GM23338 (cell line): ENCODE measurements around the gene IDUA. TPM values are rescaled to one million over a fixed set of nuclear protein-coding genes. Genes with fewer than 3 reads are reported as not detected.

ENCODE experiments used
- ATAC-seq: fragments of 200-7000 bp; cut with Tn5 transposase; 3 replicates; pipeline ENCODE4 v1.9.1; 2020
- DNase-seq: peaks from one replicate; pipeline ENCODE4 v3.0.0-alpha.2; 2015; ENCODE audit warnings: low spot score
- H2AFZ ChIP-seq: fragments of 200-600 bp; sonication (generic); 2 replicates; pipeline ENCODE4 v1.8.0; 2016; ENCODE audit warnings: antibody characterized with exemption, mild to moderate bottlenecking, moderate library complexity
- H3F3A ChIP-seq: fragments of 200-600 bp; sonication (generic); replicated peaks from 2 replicates; pipeline ENCODE4 v1.8.0; 2017; ENCODE audit warnings: antibody characterized with exemption, mixed run types, low read depth
- H3K27ac ChIP-seq: fragments of 200-600 bp; sonication (generic); 2 replicates; pipeline ENCODE4 v1.6.1; 2016; ENCODE audit warnings: low read depth
- H3K27me3 ChIP-seq: fragments of 200-600 bp; sonication (generic); 2 replicates; pipeline ENCODE4 v1.8.0; 2016; ENCODE audit warnings: mild to moderate bottlenecking, mixed run types, moderate library complexity; ENCODE audit not compliant: insufficient read depth
- H3K36me3 ChIP-seq: fragments of 200-600 bp; sonication (generic); 2 replicates; pipeline ENCODE4 v1.8.0; 2016; ENCODE audit warnings: mild to moderate bottlenecking; ENCODE audit not compliant: insufficient read depth
- H3K4me1 ChIP-seq: fragments of 200-600 bp; sonication (generic); 2 replicates; pipeline ENCODE4 v1.8.0; 2016; ENCODE audit warnings: mild to moderate bottlenecking, moderate library complexity; ENCODE audit not compliant: insufficient read depth
- H3K4me2 ChIP-seq: fragments of 200-600 bp; sonication (generic); 2 replicates; pipeline ENCODE4 v1.7.1; 2017; ENCODE audit warnings: mixed run types
- H3K4me3 ChIP-seq: fragments of 200-600 bp; sonication (generic); 2 replicates; pipeline ENCODE4 v1.6.1; 2016; ENCODE audit warnings: mixed run types
- H3K79me2 ChIP-seq: fragments of 200-600 bp; sonication (generic); replicated peaks from 2 replicates; pipeline ENCODE4 v1.8.0; 2017; ENCODE audit warnings: mild to moderate bottlenecking; ENCODE audit not compliant: insufficient read depth
- H3K9me2 ChIP-seq: fragments of 200-600 bp; sonication (generic); 2 replicates; pipeline ENCODE4 v1.8.0; 2017; ENCODE audit not compliant: insufficient read depth
- H4K20me1 ChIP-seq: fragments of 200-600 bp; sonication (generic); replicated peaks from 2 replicates; pipeline ENCODE4 v1.8.0; 2017; ENCODE audit warnings: mild to moderate bottlenecking; ENCODE audit not compliant: insufficient read depth
- H3K27ac Mint-ChIP-seq: 2 replicates; pipeline ENCODE4 v1.8.0; 2020; ENCODE audit warnings: inconsistent platforms, mild to moderate bottlenecking, moderate library complexity, mixed read lengths
- H3K27me3 Mint-ChIP-seq: 3 replicates; pipeline ENCODE4 v1.8.0; 2022; ENCODE audit warnings: low read depth, mild to moderate bottlenecking, moderate library complexity, mixed read lengths, inconsistent platforms; ENCODE audit not compliant: insufficient read depth, poor library complexity
- H3K36me3 Mint-ChIP-seq: 3 replicates; pipeline ENCODE4 v1.8.0; 2021; ENCODE audit warnings: low read depth, mild to moderate bottlenecking, inconsistent platforms, moderate library complexity, mixed read lengths
- H3K4me1 Mint-ChIP-seq: 3 replicates; pipeline ENCODE4 v1.8.0; 2020; ENCODE audit warnings: mild to moderate bottlenecking, inconsistent platforms, mixed read lengths
- H3K4me3 Mint-ChIP-seq: 3 replicates; pipeline ENCODE4 v1.8.0; 2021; ENCODE audit warnings: moderate library complexity, mild to moderate bottlenecking, inconsistent platforms, mixed read lengths
- H3K9me3 Mint-ChIP-seq: 3 replicates; pipeline ENCODE4 v1.8.0; 2020; ENCODE audit warnings: moderate library complexity, mild to moderate bottlenecking, inconsistent platforms, mixed read lengths
- CTCF ChIP-seq, 2 experiments: fragments of 200-600 bp in 1 of 2; sonication (generic) in 1 of 2; conservative IDR thresholded peaks; 2 replicates each; pipeline versions ENCODE4 v1.5.1 to v1.6.1; 2016 to 2017; ENCODE audit warnings: antibody characterized with exemption in 2 of 2, low read depth in 2 of 2, mild to moderate bottlenecking in 2 of 2, moderate library complexity in 1 of 2
- ETS1 ChIP-seq: IDR thresholded peaks from 2 replicates; pipeline ENCODE4 v1.6.1; 2016; ENCODE audit warnings: antibody characterized with exemption
- EZH2 ChIP-seq: fragments of 200-600 bp; sonication (generic); IDR thresholded peaks from one replicate; pipeline ENCODE4 v1.8.0; 2017; ENCODE audit warnings: antibody characterized with exemption, mild to moderate bottlenecking, low read depth; ENCODE audit not compliant: unreplicated experiment
- POLR2AphosphoS5 ChIP-seq: IDR thresholded peaks from 2 replicates; pipeline ENCODE4 v1.6.1; 2016; ENCODE audit warnings: antibody characterized with exemption, low read depth
- REST ChIP-seq: IDR thresholded peaks from one replicate; pipeline ENCODE4 v1.6.1; 2018; ENCODE audit warnings: antibody characterized with exemption; ENCODE audit not compliant: unreplicated experiment
- STAT1 ChIP-seq: IDR thresholded peaks from one replicate; pipeline ENCODE4 v1.6.1; 2016; ENCODE audit warnings: antibody characterized with exemption; ENCODE audit not compliant: unreplicated experiment
- ZNF331 ChIP-seq: fragments of 250-450 bp; sonication (Bioruptor Pico); IDR thresholded peaks from 2 replicates; pipeline ENCODE4 v1.5.0; 2020; ENCODE audit warnings: low read depth, mild to moderate bottlenecking, moderate library complexity
- ZNF462 ChIP-seq: fragments of 250-450 bp; sonication (Bioruptor Pico); IDR thresholded peaks from 2 replicates; pipeline ENCODE4 v1.5.0; 2020; ENCODE audit warnings: mild to moderate bottlenecking, moderate library complexity
- polyA plus RNA-seq: library from polyadenylated mRNA; unstranded; fragments of >200 nt; fragmentation: Nextera tagmentation; extraction: Ambion mirVana; gene quantifications from 2 replicates; pipeline ENCODE4 v1.2.1, GENCODE V29; 2016
- total RNA-seq: library from RNA; depleted of rRNA; stranded (reverse); fragments of >200 nt; shearing (Covaris generic); gene quantifications from 2 replicates; pipeline ENCODE4 v1.2.3, GENCODE V29; 2014

The IDUA gene
- total and polyA plus RNA-seq, 2 experiments from 2014 or later = 1.3 to 6.1 TPM

GRCh38 chr4:1049591-1049905 is 62.7 kb downstream of the IDUA start:
- Histone ChIP-seq H3K9me2 (no peaks in the 10 kb centered on the region), H3K27me3 (no peaks in the 10 kb centered on the region), H2AFZ (no peak overlapping the region), H3K36me3 (no peaks in the 10 kb centered on the region), H3K27ac (no peak overlapping the region), H3K4me1 (no peaks in the 10 kb centered on the region), H3K4me2 (no peak overlapping the region), H4K20me1 (no peaks in the 10 kb centered on the region), H3K79me2 (no peaks in the 10 kb centered on the region), H3F3A (no peaks in the 10 kb centered on the region), H3K4me3 (no peak overlapping the region)
- H3K4me3 Mint-ChIP-seq = no peak overlapping the region
- H3K9me3 Mint-ChIP-seq = peaks cover 3% of the 10 kb centered on the region; the same call in 2 of the 3 replicates
- H3K36me3 Mint-ChIP-seq = peaks cover 3% of the 10 kb centered on the region; the same call in 1 of the 3 replicates
- DNase-seq = no peak
- no peak for ATAC-seq
- TF ChIP-seq EZH2 (no peak), CTCF (conservative IDR thresholded peaks at IDR 0.05; ENCODE audit: low read depth in 2 of 2) (no peak), ZNF462 (no peak), ETS1 (no peak), REST (no peak), STAT1 (no peak), ZNF331 (CRISPR knock-in tag) (no peak), POLR2AphosphoS5 (no peak)
- peaks cover 4% of the 10 kb centered on the region for H3K4me1 Mint-ChIP-seq
- no peak overlapping the region for H3K27ac Mint-ChIP-seq
- peaks cover 15% of the 10 kb centered on the region for H3K27me3 Mint-ChIP-seq
